OCI-LY1 (cell line): ENCODE results near the gene SNRNP48.

Source experiments
- EZH2 ChIP-seq: fragments of 200-600 bp; sonication (generic), shearing (Covaris generic); IDR thresholded peaks from 2 replicates; pipeline ENCODE4 v1.8.0; 2017; ENCODE audit warnings: borderline replicate concordance, mixed run types, mild to moderate bottlenecking, antibody characterized with exemption, low read length, moderate library complexity, mixed read lengths
- TF ChIP-seq, protein P1 (sequence below): fragments of 200-600 bp; sonication (generic), shearing (Covaris generic); IDR thresholded peaks from 2 replicates; pipeline ENCODE4 v1.5.1; 2017; ENCODE audit warnings: mild to moderate bottlenecking, antibody characterized with exemption, low read length, moderate library complexity, mixed read lengths

DNA sequence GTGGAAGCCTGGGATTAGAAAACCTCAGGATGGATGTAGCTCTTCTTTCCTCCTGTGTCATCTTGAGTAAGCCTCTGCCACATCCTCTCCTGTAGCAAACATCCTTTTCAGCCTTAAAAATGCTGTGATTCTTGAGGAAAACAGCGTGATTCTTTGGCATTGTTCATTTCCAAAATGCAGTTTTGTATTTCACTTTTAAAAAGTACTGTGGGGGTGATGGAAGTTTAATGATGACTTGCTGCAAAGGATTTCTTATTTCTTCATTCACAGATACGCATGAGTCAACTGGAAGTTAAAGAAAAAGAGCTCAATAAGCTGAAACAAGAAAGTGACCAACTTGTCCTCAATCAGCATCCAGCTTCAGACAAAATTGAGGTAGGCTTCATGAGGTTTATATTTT is 23.9 kb upstream of the SNRNP48 start:
- TF ChIP-seq, protein P1, sequence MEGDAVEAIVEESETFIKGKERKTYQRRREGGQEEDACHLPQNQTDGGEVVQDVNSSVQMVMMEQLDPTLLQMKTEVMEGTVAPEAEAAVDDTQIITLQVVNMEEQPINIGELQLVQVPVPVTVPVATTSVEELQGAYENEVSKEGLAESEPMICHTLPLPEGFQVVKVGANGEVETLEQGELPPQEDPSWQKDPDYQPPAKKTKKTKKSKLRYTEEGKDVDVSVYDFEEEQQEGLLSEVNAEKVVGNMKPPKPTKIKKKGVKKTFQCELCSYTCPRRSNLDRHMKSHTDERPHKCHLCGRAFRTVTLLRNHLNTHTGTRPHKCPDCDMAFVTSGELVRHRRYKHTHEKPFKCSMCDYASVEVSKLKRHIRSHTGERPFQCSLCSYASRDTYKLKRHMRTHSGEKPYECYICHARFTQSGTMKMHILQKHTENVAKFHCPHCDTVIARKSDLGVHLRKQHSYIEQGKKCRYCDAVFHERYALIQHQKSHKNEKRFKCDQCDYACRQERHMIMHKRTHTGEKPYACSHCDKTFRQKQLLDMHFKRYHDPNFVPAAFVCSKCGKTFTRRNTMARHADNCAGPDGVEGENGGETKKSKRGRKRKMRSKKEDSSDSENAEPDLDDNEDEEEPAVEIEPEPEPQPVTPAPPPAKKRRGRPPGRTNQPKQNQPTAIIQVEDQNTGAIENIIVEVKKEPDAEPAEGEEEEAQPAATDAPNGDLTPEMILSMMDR, result no peak
- no peak for TF ChIP-seq EZH2
